IPS DF 19.7 (cell line): ENCODE results near the gene SOX1.

Experiments used
- DNase-seq: peaks from one replicate; pipeline ENCODE4 v3.0.0-alpha.2; 2013; ENCODE audit warnings: low read depth, low spot score

SOX1 gene

GRCh38 chr13:112106478-112107141, 39.7 kb downstream of the SOX1 start:
- no peak for DNase-seq

GRCh38 chr13:112107289-112107688, 40.3 kb downstream of the SOX1 start:
- DNase-seq = no peak

- DNase-seq = no peak
Measured at GRCh38 chr13:112110479-112110878, 43.5 kb downstream of the SOX1 start.

- DNase-seq = no peak
Measured at GRCh38 chr13:112111239-112111857, 44.4 kb downstream of the SOX1 start.

GRCh38 chr13:112112534-112113276, 45.8 kb downstream of the SOX1 start:
- no peak for DNase-seq

- no peak for DNase-seq
Measured at GRCh38 chr13:112113348-112113747, 46.4 kb downstream of the SOX1 start.

- no peak for DNase-seq
Measured at GRCh38 chr13:112113851-112114250, 46.9 kb downstream of the SOX1 start.

- no peak for DNase-seq
Measured at GRCh38 chr13:112114391-112114790, 47.4 kb downstream of the SOX1 start.

GRCh38 chr13:112115403-112116091, 48.6 kb downstream of the SOX1 start:
- no peak for DNase-seq

- DNase-seq = no peak
Measured at GRCh38 chr13:112116187-112116950, 49.4 kb downstream of the SOX1 start.

- no peak for DNase-seq
Measured at GRCh38 chr13:112117258-112117954, 50.5 kb downstream of the SOX1 start.

GRCh38 chr13:112117955-112118302, 51.0 kb downstream of the SOX1 start:
- no peak for DNase-seq

GRCh38 chr13:112118451-112119064, 51.6 kb downstream of the SOX1 start:
- no peak for DNase-seq

GRCh38 chr13:112119192-112120030, 52.5 kb downstream of the SOX1 start:
- no peak for DNase-seq

GRCh38 chr13:112120031-112120373, 53.1 kb downstream of the SOX1 start:
- DNase-seq = no peak
